ENCODE data around the gene C1orf105.

- TF ChIP-seq TAF1 (IDR thresholded peaks at IDR 0.05; ENCODE audit: low read depth, low read length): no peak
- no peak for TF ChIP-seq POLR2AphosphoS5 (IDR thresholded peaks at IDR 0.05; ENCODE audit: low read depth, low read length)
- TF ChIP-seq POLR2A (IDR thresholded peaks at IDR 0.05; ENCODE audit: low read depth, low read length): no peak
Measured at GRCh38 chr1:172480431-172480830, 59.9 kb downstream of the C1orf105 start.

All from GM12891 (cell line).